Measurements from ENCODE around the gene DAAM2. TPM values are rescaled to one million over a fixed set of nuclear protein-coding genes. Genes with fewer than 3 reads are reported as not detected.

The DAAM2 gene
- total and polyA plus RNA-seq, 2 donors from 2014 or later: 6.9 to 19.8 TPM

DNA sequence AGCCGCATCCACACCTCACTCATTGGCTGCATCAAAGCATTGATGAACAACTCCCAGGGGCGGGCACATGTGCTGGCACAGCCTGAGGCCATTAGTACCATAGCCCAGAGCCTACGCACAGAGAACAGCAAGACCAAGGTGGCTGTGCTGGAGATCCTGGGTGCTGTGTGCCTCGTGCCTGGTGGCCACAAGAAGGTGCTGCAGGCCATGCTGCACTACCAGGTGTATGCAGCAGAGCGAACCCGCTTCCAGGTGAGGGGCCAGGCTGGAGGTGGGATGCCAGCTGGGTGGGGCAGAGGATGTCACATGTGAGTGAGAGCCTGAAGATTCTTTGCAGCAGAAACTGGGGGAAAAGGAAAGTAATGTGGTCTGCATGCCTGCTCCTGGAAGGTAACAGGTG, 75.4 kb downstream of the DAAM2 start:
- FAIRE-seq: no peak
- Histone ChIP-seq H3K4me1 (ENCODE audit: control insufficient read depth in 2 of 3, insufficient read depth in 2 of 3, low read depth in 1 of 3, low read length in 3 of 3) (no peaks in the 10 kb centered on the region), H3K27me3 (ENCODE audit: control insufficient read depth, insufficient read depth, low read length) (no peaks in the 10 kb centered on the region), H3K27ac (ENCODE audit: low read depth in 2 of 2, low read length in 2 of 2) (no peak overlapping the region), H3K9me3 (ENCODE audit: control insufficient read depth in 2 of 3, insufficient read depth in 1 of 3, low read length in 3 of 3) (no peaks in the 10 kb centered on the region), H3K4me3 (ENCODE audit: low read length in 3 of 3) (no peak overlapping the region), H3K9ac (ENCODE audit: low read length in 3 of 3) (no peak overlapping the region), H3K36me3 (ENCODE audit: control insufficient read depth in 2 of 3, insufficient read depth in 3 of 3, low read length in 3 of 3) (peaks cover 0 to 6% (median 0%) of the 10 kb centered on the region in 3 donors)
- TF ChIP-seq, protein P1, sequence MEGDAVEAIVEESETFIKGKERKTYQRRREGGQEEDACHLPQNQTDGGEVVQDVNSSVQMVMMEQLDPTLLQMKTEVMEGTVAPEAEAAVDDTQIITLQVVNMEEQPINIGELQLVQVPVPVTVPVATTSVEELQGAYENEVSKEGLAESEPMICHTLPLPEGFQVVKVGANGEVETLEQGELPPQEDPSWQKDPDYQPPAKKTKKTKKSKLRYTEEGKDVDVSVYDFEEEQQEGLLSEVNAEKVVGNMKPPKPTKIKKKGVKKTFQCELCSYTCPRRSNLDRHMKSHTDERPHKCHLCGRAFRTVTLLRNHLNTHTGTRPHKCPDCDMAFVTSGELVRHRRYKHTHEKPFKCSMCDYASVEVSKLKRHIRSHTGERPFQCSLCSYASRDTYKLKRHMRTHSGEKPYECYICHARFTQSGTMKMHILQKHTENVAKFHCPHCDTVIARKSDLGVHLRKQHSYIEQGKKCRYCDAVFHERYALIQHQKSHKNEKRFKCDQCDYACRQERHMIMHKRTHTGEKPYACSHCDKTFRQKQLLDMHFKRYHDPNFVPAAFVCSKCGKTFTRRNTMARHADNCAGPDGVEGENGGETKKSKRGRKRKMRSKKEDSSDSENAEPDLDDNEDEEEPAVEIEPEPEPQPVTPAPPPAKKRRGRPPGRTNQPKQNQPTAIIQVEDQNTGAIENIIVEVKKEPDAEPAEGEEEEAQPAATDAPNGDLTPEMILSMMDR (IDR thresholded peaks at IDR 0.05; ENCODE audit: borderline replicate concordance, extremely low read depth, insufficient read depth): no peak
- no peak for DNase-seq
- intact Hi-C loops (cut with DNase I): no loop called here

DNA sequence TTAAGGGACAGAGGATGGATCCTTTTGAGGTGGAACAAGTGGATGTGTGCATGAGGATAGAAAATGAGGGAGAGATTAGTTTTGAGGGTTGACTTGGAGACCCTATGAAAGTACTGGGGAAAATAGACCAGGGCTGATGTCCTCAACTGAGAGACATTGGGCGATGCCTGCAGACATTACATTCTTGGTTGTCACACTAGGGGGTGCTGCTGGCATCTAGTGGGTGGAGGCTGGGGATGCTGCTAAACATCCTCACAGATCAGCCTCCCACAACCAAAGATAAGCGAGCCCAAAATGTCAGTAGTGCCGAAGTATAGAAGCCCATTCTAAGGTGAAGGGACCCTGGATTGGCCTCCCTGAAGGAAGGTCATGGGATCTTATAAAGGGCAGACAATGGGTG, 78.8 kb downstream of the DAAM2 start:
- FAIRE-seq: no peak
- intact Hi-C loops (cut with DNase I): no loop called here
- H3K9me3 ChIP-seq (ENCODE audit: control insufficient read depth in 2 of 3, insufficient read depth in 1 of 3, low read length in 3 of 3): no peaks in the 10 kb centered on the region
- no peak overlapping the region for H3K27ac ChIP-seq (ENCODE audit: low read depth in 2 of 2, low read length in 2 of 2)
- TF ChIP-seq, protein P1 (IDR thresholded peaks at IDR 0.05; ENCODE audit: borderline replicate concordance, extremely low read depth, insufficient read depth): no peak
- peaks cover 0 to 6% (median 0%) of the 10 kb centered on the region in 3 donors for H3K36me3 ChIP-seq (ENCODE audit: control insufficient read depth in 2 of 3, insufficient read depth in 3 of 3, low read length in 3 of 3)
- no peak overlapping the region for H3K9ac ChIP-seq (ENCODE audit: low read length in 3 of 3)
- no peaks in the 10 kb centered on the region for H3K4me1 ChIP-seq (ENCODE audit: control insufficient read depth in 2 of 3, insufficient read depth in 2 of 3, low read depth in 1 of 3, low read length in 3 of 3)
- H3K4me3 ChIP-seq (ENCODE audit: low read length in 3 of 3): no peak overlapping the region
- DNase-seq: no peak
- H3K27me3 ChIP-seq (ENCODE audit: control insufficient read depth, insufficient read depth, low read length): no peaks in the 10 kb centered on the region

DNA sequence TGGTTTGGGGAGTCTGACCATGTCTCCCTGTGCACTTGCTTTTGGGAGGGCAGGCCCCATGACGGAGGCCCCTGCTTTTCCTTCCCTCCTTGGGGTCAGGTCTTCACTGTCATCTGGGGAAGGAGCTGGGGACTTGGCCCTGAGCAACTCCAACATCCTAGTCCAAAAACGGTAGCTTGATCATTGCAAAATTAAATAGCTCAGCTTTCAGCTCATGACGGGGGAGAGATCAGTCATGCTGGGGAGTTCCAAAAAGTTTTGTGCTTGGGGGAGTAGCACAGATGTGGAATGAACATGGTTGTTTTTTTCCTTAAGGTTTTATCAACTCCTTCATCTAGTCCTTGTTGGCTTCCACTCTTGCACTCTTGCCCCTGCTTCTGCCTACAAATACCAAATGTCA, 81.3 kb downstream of the DAAM2 start:
- no peak overlapping the region for H3K4me3 ChIP-seq (ENCODE audit: low read length in 3 of 3)
- TF ChIP-seq, protein P1 (IDR thresholded peaks at IDR 0.05; ENCODE audit: borderline replicate concordance, extremely low read depth, insufficient read depth): no peak
- H3K4me1 ChIP-seq (ENCODE audit: control insufficient read depth in 2 of 3, insufficient read depth in 2 of 3, low read depth in 1 of 3, low read length in 3 of 3): peaks cover 0 to 2% (median 0%) of the 10 kb centered on the region in 3 donors
- no peak overlapping the region for H3K9ac ChIP-seq (ENCODE audit: low read length in 3 of 3)
- intact Hi-C loops (cut with DNase I): no loop called here
- H3K9me3 ChIP-seq (ENCODE audit: control insufficient read depth in 2 of 3, insufficient read depth in 1 of 3, low read length in 3 of 3): no peaks in the 10 kb centered on the region
- H3K27ac ChIP-seq (ENCODE audit: low read depth in 2 of 2, low read length in 2 of 2): no peak overlapping the region
- H3K36me3 ChIP-seq (ENCODE audit: control insufficient read depth in 2 of 3, insufficient read depth in 3 of 3, low read length in 3 of 3): peaks cover 0 to 6% (median 0%) of the 10 kb centered on the region in 3 donors
- no peaks in the 10 kb centered on the region for H3K27me3 ChIP-seq (ENCODE audit: control insufficient read depth, insufficient read depth, low read length)
- FAIRE-seq: no peak
- no peak for DNase-seq

DNA sequence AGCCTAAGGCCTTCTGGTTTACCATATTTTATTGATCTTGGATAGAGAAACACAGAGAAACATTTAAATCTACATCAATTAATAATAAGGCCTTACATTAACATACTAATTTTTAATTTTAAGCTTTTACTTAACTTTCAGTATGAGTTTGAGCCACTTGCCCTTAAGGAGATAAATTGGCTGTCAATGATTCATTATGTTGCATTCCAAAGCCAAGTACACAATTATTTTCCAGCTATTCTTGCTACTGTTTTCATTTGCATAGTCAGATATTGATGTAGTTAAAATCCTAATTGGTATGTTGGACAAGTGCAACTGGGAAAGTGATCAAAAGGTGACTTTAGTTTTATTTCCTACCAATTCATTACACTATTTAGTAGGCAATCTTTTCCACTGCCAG, 83.9 kb downstream of the DAAM2 start:
- H3K36me3 ChIP-seq (ENCODE audit: control insufficient read depth in 2 of 3, insufficient read depth in 3 of 3, low read length in 3 of 3): no peaks in the 10 kb centered on the region
- H3K9me3 ChIP-seq (ENCODE audit: control insufficient read depth in 2 of 3, insufficient read depth in 1 of 3, low read length in 3 of 3): no peaks in the 10 kb centered on the region
- no peak overlapping the region for H3K9ac ChIP-seq (ENCODE audit: low read length in 3 of 3)
- intact Hi-C loops (cut with DNase I): no loop called here
- no peaks in the 10 kb centered on the region for H3K27me3 ChIP-seq (ENCODE audit: control insufficient read depth, insufficient read depth, low read length)
- TF ChIP-seq, protein P1 (IDR thresholded peaks at IDR 0.05; ENCODE audit: borderline replicate concordance, extremely low read depth, insufficient read depth): no peak
- no peak overlapping the region for H3K4me3 ChIP-seq (ENCODE audit: low read length in 3 of 3)
- H3K4me1 ChIP-seq (ENCODE audit: control insufficient read depth in 2 of 3, insufficient read depth in 2 of 3, low read depth in 1 of 3, low read length in 3 of 3): peaks cover 0 to 2% (median 0%) of the 10 kb centered on the region in 3 donors
- no peak overlapping the region for H3K27ac ChIP-seq (ENCODE audit: low read depth in 2 of 2, low read length in 2 of 2)
- DNase-seq (no peak), FAIRE-seq (no peak)

All from kidney (tissue), 14 donors.